NK-92 (cell line): Measurements from ENCODE around the gene GLIS2.

Experiments used
- DNase-seq: peaks from one replicate; lab custom pipeline; 2025; ENCODE audit not compliant: unreplicated experiment; lab: John Stamatoyannopoulos, UW

GLIS2 gene

GRCh38 chr16:4319454-4320421, 3.9 kb downstream of the GLIS2 start:
- DNase-seq, result no peak

DNA sequence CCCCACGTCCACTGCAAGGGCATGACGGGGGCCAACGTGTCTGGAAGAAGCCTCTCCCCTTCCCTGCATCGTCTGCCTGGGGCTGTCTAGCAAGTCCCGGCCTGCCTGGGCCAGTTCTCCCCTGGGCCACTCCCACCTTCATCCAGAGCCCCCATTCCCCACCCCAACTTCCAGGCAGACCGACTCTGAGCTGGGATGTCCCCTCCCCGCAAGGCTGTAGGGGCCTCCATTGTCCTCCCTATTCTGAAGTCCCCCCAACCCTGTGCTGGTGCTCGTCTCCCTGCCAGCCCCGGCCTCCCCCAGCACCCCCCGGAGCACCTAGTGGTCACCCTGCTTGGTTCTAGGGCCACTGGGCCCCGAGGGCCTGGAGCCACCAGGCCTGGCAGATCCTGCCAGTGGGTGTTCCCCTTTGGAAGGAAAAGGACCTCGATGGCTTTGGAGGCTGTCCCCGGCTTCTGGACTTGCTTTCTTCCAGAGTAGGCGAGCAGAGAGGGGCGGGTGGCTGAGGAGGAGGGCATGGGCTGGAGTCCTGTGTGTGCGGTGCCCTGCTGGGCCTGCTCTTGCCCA, 4.8 kb downstream of the GLIS2 start:
- no peak for DNase-seq

- DNase-seq, result no peak
Measured at GRCh38 chr16:4321286-4322120, 5.6 kb downstream of the GLIS2 start.

DNA sequence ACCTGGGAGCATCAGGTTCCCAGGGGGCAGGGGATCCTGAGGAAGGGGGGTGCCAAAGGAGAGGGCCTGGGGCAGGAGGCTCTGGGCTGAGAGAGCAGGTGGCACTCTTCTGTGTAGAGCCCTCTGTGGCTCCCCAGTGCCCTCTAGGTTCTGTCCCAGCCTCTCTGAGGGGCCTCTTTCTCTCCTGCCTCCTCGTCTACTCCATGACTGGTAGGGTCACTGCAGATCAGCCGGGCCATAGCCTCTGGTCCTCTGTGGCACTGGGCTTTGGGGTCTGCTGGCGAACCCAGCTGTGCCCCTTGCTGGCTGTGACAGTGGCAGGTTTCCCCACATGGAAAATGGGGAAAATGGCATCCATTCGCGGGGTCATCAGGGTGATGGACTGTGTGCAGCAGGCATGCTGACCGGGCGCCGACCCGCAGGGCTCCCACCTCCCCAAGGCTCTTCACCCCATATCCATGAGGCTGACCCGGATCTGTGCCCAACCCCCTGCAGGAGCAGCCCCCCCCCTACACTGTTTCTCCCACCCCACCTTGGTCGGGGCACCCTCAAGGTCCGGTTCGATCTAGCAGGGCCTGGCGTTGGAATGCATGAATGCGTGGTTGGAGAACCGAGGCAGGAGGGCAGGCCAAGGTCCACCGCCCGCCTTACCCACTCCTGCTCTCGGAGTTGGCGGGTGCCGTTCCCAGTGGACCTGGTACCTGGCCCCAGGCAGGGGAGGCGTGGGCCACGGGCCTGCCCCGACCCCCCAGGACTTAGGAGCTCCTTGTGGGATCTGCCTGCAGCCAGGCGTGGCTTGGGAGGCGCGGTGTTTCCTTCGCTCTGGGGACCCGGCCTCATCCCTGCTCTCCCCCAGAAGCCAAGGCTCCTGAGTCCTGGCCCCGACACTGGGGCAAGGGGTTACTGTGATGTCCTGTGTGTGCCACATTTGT, 6.5 kb downstream of the GLIS2 start:
- no peak for DNase-seq

GRCh38 chr16:4323071-4323844, 7.4 kb downstream of the GLIS2 start:
- no peak for DNase-seq

DNA sequence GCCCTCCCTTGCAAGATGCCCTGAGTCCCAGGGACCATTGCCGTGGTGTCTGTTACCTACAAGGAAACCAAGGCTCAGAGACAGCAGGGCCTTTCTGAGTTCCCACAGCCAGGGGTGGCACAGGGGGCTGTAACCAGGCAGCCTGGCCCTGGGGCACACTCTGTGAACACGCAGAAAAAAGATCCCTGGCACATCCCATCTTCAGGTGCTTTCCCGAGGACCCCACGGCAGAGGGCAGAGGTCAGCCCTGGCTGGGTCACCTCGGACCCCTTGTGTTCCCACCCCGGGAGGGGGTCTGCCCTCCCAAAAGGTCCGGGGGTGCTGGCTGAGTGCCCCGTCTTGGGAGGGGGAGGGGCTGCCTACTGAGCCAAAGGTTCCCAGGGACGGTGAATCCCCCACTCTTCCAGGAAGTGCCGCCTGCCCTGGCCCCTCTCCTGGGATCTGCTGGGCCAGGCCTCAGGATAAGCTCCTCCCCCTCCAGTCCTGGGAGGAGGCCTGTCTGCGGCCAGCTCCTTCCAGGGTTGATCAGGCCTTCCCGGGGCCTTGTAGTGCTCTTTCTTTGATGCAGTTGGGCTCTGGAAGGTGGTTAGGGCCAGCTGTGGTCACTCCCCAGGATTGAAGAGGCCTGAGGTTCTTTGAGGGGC, 8.1 kb downstream of the GLIS2 start:
- no peak for DNase-seq

DNA sequence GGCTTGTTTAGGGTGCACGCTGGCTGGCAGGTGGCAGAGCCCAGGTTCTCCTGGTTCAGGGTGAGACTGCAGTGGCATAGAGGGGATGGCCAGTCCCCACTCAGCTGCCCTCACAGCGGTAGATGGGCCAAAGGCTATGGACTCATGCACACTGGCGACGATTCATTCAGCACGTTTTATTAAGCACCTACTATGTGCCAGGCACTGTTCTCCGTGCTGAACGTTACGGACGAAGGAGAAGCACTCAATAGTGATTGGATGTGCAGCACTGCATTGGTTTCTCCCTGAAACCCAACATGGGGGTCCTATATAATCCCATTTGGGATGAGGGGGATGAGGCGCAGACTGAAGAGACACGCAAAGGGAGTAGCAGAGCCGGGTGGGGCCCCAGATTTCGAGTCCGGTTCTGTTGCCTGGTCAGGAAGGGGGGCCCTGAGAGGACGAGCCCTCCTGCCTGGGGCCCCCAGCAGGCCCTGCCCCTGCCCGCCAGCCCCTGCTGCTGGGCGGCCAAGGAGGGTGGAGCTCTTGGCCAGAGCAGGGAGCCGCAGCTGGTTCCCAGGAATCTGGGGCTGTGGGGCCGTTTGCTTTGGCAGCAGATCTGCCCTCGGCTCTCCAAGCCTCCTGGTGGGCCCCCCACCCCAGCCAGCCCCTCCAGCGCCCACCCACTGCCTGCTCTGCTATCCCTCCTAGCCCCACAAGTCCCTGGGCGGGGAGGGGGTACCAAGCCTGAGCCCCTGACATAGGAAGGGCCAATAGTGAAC, 8.8 kb downstream of the GLIS2 start:
- no peak for DNase-seq

DNA sequence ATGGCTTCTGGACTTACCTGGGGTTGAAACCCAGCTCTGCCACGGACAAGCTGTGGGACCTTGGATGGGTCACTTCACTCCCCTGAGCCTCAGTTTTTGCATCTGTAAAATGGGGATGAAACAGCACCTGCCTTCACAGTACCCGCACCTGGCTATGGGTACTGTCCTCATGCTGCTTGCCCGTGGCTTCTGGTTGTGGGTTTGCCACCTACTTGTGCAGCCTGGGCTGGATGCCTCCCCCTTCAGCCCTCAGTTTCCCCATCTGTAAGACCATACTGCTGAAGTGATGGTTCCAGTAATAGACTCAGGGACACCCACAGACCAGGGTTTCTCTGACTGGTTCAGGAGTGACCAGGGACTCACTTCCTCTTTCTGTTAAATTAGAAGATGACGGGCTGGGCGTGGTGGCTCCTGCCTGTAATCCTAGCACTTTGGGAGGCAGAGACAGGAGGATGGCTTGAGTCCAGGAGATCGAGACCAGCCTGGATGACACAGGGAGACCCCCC, 9.4 kb downstream of the GLIS2 start:
- DNase-seq, result no peak

- no peak for DNase-seq
Measured at GRCh38 chr16:4327386-4328045, 11.6 kb downstream of the GLIS2 start.

DNA sequence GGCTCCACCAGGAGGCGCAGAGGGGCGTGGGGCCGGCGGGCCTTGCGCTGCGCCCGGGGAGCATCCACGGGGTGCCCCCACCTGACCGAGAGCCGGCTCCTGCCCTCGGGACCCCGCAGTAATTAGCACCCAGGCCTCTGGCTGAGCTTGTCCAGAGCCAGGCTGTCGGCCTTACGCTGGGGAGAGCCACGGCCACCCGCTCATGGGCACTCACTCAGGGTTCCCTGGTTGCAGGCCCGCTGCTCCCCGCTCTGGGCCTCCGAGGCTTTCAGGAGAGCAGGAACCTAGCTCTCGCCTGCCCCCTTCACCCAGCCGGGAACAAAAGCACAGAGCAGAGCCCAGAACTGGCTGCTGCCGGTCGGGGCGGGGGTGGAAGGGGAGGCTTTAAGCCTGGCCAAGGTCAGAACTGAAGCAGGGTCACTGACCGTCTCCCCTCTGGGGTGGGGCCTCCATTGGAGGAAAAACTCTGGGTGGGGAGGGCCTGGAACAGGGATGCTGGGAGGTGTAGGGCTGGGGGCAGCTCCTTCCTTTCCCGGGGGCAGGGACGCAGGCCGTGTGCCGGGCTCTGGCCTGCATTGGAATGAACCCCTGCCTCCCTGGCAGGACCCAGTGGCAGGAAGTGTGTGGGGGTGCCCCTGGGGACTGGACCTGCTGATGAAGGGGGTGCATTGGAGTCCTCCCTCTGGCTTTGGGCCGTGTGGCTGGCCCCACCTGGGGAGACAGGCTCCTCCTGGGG, 12.3 kb downstream of the GLIS2 start:
- no peak for DNase-seq

DNA sequence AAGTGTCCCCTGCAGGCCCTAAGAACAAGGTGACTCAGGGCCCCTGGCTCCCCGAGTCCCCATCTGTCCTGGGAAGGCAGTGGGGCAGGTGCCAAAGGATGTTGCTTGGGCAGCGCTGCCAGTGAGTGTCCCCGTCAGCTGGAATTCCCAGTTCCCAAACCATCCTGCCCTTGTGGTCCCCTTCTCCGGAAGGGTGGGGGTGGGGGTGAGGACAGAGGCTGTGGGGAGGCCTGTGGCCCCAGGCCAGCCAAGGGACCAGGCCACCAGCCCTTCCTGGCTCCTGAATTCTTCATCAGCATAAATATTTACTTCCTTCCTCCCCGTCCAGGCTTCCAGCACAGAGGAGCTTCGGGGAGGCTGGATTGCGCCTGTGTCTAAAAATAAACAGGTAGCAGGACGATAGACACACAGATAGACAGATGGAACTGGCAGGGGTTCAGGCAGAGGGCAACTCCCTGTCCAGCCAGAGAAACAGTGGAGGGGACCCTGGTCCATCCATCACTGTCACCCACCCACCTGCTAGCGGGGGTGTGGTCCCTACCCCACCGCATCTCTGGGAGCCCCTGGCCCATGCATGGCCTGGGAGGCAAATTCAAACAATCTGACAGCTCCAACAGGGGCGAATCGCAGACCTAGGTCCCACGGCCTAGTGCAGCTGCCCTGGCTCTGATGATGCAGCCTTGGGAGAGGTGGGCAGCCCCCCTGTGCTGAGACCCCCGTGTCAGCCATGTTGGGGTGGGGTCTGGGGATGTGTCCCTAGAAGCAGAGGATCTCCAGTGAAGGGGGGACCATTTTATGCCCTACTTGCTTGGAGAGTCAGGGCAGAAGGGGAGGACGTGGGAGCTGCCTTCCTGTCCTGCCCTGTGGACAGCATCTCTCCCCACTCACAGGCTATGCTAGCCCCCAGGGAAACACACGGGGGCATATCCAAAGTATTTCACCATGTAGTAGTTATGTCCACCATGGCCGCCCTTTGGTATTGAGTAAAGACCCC, 13.2 kb downstream of the GLIS2 start:
- no peak for DNase-seq

GRCh38 chr16:4330277-4330874, 14.5 kb downstream of the GLIS2 start:
- no peak for DNase-seq

DNA sequence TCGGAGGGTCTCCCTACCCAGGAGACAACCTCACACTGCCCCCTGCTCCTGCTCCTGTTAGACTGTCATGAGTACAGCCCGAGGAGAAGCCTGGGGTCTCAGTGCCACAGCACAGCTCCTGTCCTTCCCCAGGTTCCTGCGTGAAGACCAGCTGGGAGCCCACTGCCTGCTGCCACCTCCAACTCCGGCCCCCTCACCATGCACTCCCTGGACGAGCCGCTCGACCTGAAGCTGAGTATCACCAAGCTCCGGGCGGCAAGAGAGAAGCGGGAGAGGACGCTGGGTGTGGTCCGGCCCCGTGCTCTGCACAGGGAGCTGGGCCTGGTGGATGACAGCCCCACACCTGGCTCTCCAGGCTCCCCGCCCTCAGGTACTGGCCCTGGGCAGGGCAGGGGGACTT, 16.2 kb downstream of the GLIS2 start:
- no peak for DNase-seq

DNA sequence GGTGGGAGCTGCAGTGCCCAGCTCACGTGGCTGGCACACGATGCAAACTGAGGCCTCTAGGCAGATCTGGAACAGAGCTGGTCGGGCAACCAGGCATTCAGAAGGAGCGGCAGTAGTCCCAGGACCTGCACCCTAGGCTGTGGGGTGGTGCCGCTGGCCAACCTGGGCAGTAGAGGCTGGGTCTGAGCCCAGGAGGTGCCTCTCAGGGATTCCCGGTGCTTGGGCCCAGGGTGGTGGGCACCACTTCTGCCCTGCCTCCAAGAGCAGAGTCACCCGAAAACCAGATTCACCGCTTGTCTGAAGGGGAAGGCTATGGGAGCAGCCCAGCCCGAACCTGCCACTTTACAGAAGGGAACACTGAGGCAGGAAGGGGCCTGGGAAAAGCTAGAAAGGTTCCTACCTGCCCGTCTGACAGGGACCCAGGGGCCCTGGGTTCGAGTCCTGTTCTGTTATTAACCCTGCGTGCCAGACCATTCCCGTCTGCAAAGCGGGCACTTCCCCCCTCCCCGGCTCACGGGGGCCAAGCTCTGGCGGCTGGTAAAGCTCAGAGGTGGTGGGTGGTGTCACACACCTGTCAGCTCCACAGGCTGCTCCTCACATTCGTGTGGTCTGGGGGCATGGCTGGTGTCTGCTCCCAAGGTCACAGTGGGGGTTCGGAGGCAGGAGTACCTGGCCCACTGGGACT, 16.9 kb downstream of the GLIS2 start:
- no peak for DNase-seq

- no peak for DNase-seq
Measured at GRCh38 chr16:4333308-4333638, 17.4 kb downstream of the GLIS2 start.
